ENCODE measurements around the gene TIMP3.
A peak's percentile ranks its signal among the peaks of the same experiment; 100 is the strongest.
"Not testable (repeated sequence)": the region's sequence is repeated elsewhere in the genome, so short reads cannot be mapped to it uniquely, and the experiment has no call there.

The TIMP3 gene

DNA sequence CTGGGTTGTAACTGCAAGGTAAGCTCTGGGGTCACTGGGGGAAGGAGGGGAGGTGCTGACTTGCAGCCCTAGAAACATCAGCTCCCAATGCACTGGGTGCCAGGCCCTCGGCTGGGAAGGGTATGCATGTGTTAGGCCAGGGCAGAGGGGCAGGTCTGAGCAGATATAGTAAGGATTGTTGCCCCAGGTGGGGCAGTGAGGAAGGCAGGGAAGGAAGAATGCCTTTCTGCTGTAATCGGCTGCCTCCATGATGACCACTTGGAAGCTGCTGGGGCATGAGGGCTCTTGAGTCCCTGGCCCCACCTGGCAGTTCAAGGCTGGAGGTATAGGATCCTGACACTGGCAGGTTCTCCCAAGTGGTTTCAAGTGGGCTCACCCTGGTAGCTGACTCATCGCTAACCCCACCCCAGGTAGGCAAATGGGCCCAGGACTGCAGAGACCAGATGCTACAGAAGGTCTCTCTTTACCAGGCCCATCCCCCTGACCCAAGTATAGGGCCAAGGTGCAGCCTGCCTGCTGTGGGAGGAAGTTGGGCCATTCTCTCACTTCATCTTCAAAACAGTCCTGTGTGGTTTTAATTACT lies 56.7 kb downstream of the TIMP3 start:
- ATAC-seq, result no peak

DNA sequence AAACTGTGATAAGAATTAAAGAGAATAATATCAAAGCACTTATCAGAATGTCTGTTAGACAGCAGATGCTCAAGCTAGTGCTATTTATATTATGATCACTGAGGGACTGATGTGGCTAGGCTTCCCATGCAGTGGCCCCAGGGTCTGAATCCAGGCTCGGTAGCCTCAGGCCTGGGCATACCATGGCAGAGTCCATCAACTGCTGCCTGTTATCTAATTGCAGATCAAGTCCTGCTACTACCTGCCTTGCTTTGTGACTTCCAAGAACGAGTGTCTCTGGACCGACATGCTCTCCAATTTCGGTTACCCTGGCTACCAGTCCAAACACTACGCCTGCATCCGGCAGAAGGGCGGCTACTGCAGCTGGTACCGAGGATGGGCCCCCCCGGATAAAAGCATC lies 57.5 kb downstream of the TIMP3 start:
- no peak for ATAC-seq

DNA sequence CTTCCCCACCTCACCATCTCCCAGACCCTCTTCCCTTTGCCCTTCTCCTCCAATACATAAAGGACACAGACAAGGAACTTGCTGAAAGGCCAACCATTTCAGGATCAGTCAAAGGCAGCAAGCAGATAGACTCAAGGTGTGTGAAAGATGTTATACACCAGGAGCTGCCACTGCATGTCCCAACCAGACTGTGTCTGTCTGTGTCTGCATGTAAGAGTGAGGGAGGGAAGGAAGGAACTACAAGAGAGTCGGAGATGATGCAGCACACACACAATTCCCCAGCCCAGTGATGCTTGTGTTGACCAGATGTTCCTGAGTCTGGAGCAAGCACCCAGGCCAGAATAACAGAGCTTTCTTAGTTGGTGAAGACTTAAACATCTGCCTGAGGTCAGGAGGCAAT lies 58.2 kb downstream of the TIMP3 start:
- ATAC-seq, result no peak

DNA sequence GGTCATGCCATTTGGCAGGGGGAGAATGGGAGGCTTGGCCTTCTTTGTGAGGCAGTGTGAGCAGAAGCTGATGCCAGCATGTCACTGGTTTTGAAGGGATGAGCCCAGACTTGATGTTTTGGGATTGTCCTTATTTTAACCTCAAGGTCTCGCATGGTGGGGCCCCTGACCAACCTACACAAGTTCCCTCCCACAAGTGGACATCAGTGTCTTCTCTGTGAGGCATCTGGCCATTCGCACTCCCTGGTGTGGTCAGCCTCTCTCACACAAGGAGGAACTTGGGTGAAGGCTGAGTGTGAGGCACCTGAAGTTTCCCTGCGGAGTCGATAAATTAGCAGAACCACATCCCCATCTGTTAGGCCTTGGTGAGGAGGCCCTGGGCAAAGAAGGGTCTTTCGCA lies 59.8 kb downstream of the TIMP3 start:
- no peak for ATAC-seq

DNA sequence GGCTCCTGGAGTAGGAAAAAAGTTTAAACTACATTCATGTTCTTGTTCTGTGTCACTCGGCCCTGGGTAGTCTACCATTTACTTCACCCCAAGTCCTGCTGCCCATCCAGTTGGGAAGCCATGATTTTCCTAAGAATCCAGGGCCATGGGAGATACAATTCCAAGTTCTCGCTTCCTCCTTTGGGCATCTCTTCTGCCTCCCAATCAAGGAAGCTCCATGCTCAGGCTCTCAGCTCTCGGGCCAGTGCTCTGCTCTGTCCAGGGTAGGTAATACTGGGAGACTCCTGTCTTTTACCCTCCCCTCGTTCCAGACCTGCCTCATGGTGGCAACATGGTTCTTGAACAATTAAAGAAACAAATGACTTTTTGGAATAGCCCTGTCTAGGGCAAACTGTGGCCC lies 60.6 kb downstream of the TIMP3 start:
- ATAC-seq, result no peak

DNA sequence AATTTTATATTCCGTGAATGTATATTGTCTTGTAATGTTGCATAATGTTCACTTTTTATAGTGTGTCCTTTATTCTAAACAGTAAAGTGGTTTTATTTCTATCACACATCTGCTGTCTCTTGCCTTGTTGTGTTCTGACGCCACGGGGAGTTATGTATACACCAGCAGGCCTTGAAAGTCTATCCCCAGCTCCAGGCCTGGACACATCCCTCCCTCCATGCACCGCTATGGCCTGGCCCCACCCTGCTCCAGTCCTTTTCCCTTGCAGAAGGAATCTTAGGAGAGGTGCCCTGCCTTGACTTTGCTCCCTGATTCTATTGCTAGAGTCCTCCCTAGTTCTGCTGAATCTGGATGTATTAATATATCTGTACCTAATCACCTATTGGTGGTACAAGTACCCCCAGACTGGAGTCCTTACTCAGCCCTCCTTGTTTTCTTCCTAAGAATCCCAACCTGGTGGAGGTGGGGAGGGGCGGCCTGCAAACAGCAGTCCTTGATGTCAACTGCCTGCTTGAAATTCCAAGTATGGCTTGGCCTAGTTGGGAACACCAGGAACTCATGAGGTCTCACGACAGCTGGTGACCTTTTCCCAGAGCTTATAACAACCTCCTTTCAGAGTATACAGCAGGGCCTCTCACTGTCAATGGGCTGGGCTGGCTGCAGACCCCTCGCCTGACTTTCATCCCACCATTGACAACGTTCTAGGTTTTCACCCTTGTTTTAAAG lies 61.6 kb downstream of the TIMP3 start:
- ATAC-seq, result no peak

DNA sequence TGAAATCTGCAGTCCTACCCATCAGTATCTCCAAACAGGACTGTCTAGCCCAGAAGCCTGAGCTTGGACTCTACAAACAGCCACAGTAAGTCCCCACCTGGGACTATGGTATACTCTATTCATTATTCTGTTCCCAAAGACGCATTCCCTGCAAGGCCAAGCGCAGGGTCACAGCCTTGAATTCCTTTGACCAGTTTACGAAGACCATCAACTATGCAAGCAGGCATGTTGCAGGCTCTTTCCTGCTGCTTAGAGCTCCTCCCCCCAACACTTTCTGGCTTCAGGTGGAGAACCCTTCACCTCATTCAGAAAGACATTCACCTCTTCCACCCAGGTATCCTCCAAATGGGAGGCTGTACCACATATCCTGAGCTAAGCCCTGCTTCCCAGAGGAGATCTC lies 62.5 kb downstream of the TIMP3 start:
- ATAC-seq, result no peak

DNA sequence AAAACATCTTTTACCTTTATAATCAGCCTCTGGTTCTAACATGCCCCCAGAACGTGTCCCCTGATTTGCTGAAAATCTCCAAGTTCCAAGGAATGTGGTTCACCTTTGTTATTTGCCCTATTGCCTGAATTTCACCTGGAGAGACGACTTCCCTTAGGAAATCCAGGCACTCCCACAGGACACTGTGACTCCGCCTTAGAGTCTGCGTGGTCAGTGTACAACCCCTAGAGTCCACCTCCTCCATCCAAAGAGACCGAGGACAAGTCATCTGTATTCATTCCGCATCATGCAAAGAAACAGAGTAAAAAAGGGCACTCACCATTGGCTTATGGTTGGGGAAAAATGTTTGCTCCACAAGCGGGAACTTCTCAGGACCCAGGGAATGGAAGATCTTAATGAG lies 63.1 kb downstream of the TIMP3 start:
- no peak for ATAC-seq

DNA sequence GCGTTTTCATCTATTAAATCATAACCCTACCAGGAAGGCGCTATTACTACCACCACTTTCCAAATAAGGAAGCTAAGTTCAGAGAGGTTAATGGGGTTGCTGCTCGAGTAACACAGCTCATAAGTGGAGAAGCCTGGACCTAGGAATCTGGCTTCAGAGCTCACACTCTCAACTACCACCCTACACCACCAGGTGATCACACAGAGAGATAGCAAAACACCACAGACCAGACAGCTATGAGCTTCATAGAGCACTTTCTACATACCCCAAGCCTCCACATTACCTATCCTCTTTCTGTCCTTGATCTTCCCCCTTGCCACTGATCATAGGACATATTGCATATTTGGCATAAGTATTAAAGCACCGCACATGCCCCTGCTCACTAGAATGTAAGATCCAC lies 65.4 kb downstream of the TIMP3 start:
- no peak for ATAC-seq

DNA sequence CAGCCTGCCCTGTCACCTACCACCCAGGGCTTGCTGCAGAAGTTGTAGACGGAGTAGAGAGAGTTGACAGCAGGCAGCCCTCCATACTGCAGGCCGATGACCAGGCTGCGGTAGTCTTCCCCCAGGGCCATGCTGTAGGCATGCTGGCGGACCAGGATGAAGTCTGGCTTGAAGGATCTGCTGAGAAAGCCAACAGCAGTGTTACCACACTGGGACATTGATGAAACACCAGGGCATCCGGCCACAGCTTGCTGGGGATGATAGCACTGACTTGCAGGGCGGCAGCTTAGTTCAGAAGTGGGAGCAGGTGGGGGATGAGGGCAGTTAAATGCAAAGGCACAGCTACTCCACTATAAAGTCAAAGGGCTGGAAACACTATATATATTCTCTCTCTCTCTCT lies 67.4 kb downstream of the TIMP3 start:
- no peak for ATAC-seq

DNA sequence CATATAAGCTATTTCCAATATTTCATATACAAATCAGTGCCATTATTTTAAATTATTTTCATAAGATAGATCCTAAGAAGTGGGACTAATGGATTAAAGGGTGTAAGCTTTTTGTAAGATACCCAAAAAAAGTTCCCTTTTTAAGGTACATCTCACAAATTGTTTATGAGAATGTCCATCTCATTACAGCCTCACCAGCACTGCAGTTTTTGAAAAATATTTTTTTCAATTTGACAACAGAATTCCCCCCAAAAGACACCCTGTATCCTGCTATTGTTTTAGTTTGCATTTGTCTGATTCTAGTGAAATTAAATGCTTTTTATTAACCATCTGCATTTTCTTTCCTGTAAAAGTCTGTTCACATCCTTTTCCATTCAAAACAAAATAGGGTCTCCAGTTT lies 69.0 kb downstream of the TIMP3 start:
- no peak for ATAC-seq

DNA sequence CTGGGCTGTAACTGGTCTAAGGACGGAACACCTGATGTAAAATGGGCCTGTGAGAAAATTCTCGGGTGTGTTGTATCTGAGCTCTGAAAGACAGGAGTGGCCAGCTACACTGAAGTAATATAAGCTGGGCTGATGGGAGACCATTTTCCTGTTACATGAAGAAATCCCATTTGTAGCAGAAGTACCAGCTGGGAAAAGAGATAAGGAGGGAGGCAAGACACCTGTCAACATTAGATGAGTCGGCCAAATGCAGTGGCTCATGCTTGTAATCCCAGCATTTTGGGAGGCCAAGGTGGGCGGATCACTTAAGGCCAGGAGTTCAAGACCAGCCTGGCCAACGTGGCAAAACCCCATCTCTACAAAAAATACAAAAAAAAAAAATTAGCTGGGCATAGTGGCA lies 72.1 kb downstream of the TIMP3 start:
- not testable (repeated sequence) for ATAC-seq

DNA sequence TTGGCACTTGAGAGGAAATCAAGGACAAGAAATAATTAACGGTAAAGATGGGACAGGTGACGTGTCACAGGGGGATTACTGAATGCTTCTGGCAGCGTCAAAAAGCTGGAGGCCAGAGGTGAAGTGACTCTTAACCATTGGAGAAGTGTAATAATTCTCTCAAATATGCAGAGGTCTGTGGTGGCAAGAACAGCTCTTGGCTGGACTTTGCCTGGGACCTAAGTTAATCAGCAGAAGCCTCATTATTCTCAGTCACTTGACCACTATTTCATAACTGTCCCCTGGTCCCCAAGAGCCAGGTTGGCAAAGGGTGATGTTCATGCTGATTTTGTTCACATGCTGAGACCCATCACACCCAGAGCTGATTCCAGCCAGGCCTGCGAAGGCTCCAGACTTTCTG lies 72.9 kb downstream of the TIMP3 start:
- no peak for ATAC-seq

DNA sequence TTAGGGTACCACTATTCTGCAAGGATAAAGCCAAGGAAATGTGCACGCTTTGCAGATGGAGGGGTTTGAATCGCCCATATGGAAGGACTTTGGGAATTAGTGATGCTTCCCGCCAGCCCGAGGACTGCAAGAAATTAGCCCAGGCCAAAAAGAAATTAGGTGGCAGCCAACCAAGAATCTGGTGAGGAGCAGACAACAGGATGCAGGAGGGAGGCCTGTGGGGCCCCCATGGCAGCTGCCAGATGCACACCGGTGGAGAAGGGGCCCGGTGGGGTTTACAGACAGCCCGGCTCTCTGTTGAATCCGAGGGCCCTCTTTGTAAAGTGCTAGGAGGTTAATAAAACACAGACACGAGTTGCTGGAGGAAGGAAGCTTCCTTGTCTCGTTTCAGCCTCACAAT lies 73.5 kb downstream of the TIMP3 start:
- no peak for ATAC-seq

DNA sequence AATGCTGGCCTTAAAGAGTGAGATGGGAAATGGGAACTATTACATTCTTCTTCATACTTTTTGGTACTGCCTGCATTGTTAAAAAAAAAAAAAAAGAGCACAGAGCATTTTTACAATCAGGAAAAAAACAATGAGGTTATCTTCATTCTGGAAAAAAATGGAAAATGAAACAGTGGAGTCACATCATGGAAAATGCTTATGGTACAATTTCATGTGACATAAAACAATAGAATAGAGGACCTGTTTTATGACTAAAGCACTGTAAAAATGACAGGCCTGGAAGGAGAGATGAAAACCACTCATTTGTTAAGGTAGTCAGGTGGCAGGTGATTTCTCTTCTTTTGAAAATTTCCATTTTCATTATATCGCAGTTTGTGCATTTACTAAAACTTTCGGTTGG lies 75.0 kb downstream of the TIMP3 start:
- no peak for ATAC-seq

DNA sequence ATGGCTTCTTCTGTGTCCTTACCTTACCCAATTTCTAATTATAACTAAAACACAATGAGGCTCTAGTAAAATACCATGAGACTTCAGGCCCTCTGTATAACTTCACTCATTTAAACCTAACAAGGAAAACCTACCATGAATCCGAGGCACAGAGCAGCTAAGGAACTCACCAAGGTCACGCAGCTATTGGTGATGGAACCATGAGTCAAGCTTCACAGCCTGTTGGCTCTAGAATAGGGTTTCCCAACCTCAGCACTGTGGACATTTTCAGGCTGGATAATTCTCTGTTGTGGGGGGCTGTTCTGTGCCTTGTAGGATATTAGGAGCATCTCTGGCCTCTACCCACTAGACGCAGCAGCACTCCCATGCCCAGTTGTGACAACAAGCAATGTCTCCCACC lies 75.7 kb downstream of the TIMP3 start:
- ATAC-seq, result no peak

DNA sequence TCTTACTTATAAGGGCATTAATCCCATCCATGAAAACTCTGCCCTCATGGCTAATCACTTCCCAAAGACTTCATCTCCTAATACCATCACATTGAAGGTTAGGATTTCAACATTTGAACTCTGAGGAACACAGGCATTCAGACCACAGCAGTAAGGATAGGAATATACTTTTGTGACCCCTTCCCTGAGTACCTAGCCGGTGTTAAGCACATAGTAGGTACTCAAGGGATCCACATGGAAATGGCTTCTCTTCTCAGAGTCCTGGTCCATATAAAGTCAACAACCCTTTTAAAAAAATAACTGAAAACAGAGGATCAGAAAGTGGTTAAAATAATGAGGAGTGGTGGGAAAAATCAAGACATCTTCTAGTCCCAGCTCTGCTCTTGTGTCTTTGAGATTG lies 78.0 kb downstream of the TIMP3 start:
- ATAC-seq, result no peak

DNA sequence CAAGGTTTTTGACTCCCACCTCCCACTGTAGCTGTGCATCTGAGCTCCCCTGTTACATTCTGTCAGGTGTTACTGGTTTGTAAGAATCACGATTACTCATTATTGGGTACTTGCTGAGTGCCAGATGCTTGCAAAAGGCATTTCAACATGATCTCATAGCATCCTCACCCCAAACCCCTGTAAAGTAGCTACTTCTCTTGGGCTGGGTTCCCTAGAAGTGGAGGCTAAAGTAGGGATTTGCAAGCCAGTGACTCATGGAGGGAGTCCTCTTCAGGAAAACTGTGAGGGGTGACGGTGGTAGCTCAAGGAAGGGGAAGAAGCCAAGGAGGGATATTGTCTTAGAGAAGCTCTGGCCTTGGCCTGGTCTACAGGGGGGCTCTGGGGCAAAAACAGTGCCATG lies 78.6 kb downstream of the TIMP3 start:
- ATAC-seq, result no peak

DNA sequence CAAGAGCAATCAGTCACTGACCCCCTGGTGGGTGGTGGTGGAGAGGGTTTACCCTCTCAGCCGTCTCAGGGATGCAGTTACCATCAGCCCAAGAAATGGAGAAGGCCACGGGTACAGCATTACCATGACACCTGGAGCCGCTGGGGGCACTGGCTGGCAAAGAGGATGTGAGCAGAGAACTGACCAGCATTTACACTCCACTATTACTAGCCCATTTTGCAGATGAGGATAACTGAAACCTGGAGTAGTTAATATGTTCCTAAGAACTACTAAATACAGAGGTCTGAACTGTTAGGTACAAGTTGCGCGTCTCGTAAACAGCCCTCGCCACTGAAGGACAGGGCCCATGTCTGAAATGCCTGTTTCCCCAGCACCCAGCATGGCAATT lies 79.0 kb downstream of the TIMP3 start:
- ATAC-seq, result no peak

DNA sequence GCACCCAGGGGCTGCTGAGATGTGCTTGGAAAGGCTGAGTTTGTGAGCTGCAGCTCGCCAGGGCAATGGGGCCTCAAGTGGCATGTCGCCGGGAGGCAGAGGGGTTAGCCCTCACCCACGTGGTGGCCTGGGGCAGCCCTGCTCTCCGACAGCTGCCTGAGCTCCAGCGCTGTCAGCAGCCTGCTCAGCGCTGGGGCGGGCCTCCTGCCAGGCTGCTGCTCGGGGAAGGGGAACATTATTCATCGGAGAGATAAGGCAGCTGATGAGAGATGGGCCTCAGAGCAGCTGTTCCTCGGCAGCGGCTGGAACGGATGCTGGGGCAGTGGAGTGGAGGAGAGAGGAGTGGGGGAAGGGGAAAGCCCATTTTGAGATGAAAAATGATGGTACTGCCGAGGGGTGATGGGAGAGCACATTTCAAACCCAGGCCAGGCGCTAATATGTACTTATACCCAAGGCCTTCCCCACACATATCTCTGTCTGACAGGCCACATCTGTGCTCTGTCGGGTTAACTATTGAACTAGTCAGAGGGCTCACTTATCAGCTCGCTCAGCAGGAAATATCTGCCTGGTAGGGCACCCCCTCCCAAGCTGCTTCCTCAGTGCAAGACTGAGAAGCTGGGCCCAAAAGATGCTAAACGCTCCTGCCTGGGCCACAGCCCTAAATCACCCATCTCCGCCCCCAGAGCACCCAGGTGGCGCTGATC lies 79.5 kb downstream of the TIMP3 start:
- ATAC-seq, result peak in 1 of 2 donors; percentile 34

DNA sequence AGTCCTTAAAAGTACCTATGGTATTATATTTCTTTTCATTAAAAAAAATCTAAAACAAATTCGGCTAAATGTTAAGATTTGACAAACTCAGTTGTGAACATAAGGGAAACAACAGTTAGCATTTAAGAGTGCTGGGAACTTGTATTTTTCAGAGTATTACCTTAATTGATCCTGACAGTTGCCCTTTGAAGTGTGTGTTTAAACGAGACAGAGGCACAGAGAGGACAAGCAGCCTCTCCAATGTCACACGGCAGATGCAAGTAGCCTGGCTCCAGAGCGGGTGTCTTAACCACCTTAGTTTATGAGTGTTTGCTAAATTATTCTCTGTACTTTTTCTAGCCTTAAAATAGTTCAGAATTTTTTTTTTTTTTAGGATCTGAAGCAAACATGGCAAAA lies 80.9 kb downstream of the TIMP3 start:
- no peak for ATAC-seq

DNA sequence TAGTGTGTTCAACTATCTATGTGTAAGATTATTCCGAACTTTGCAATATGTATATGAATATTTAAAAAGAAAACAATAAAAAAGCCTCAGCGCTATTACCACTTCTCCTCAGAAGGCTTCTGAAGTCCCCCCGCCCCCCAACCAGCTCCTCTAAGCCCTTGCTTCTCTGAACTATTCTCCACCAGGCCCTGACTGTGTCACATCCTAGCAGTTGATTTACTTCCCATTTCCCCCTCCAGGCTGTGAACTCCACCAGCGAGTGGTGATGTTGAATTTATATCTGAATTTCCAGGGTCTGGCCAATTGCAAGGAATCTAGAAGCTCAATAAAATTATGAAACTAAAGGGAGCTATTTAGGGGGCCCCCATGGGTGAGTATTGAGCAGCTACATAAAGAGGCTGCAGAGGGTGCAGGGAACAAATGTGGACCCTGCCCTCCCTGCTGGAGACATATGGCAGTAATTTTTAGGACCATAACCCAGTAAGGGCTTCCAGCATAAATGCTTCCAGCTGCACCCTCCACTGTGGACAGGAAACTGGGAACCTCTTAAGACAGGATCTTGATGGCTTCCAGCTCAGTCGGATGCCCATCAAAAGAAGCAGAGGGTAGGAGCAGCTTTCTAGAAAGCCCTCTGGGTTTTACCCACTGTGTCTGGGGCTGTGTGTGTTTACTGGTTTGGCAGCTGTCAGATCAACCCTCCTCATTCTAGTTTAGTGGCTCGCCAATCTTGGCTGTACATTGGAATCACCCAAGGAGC lies 81.4 kb downstream of the TIMP3 start:
- no peak for ATAC-seq

DNA sequence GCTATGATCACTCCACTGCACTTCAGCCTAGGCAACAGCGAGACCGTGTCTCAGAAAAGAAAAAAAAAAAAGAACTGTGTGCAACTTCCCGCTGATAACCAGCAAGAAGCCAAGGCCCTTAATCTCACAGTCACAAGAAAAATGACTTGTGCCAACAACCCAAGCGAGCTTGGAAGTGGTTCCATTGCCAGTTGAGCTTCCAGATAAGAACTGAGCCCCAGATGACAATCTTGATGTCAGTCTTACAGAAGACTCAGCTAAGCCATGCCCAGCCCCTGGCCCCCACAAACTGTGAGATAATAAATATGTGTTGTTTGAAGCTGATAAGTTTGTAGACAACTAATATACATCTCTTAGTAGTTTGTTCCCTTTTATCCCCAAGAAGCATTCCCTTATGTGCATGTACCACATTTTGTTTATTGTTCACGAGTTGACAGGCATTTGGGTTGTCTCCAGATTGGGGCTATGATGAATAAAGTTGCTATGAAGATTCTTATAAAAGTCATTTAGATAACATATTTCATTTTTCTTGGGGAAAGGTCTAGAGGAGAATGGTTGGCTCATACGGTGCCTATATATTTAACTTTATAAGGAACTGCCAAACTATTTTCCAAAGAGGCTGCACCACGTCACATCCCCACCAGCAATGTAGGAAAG lies 85.9 kb downstream of the TIMP3 start:
- no peak for ATAC-seq
